ENCODE data around the gene COLEC12. TPM values are rescaled to one million over a fixed set of nuclear protein-coding genes. Genes with fewer than 3 reads are reported as not detected.

The COLEC12 gene
- total and polyA plus RNA-seq, 7 experiments from 2014 or later = 0.12 to 0.35 (median 0.19) TPM; not detected in 4

DNA sequence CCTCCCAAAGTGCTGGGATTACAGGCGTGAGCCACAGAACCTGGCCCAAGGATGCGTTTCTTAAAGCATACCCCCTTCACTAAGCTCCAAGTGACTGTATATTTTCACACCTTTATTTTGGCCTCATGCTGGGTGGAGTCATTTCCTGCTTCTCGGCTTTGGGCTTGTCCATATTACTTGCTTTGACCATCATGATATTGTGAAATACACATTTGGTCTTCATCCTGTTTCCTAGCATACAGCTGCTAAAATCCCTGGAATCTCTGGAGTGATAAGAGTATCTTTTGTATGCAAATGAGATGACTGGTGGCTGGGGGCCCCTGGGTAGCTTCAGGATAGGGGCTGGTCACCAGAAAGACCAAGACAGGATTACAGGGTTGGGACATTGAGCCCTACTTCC is 17.6 kb upstream of the COLEC12 start:
- Mint-ChIP-seq H3K27me3 (peaks cover 0 to 27% (median 13%) of the 10 kb centered on the region in 5 donors), H3K4me1 (peaks cover 0 to 11% (median 0%) of the 10 kb centered on the region in 7 donors), H3K9me3 (peaks cover 0 to 14% (median 3%) of the 10 kb centered on the region in 11 donors), H3K36me3 (peaks cover 0 to 5% (median 2%) of the 10 kb centered on the region in 5 donors), H3K4me3 (no peak overlapping the region), H3K27ac (no peak overlapping the region)
- CTCF ChIA-PET = no interaction called here
- DNase-seq (no peak), ATAC-seq (no peak)
- H3K4me1 ChIP-seq (ENCODE audit: control insufficient read depth in 2 of 2, insufficient read depth in 2 of 2, low read length in 2 of 2) = no peaks in the 10 kb centered on the region
- intact Hi-C loops (cut with micrococcal nuclease) = no loop called here
- H3K36me3 ChIP-seq (ENCODE audit: control insufficient read depth in 2 of 3, insufficient read depth in 3 of 3, low read length in 3 of 3) = no peaks in the 10 kb centered on the region
- POLR2A ChIA-PET = no interaction called here
- H3K27ac ChIP-seq (ENCODE audit: low read depth, low read length) = no peak overlapping the region
- no peaks in the 10 kb centered on the region for H3K9me3 ChIP-seq (ENCODE audit: control insufficient read depth in 2 of 3, low read length in 3 of 3)
- H3K4me3 ChIP-seq (ENCODE audit: low read length) = no peak overlapping the region
- H3K27me3 ChIP-seq (ENCODE audit: control insufficient read depth in 2 of 2, insufficient read depth in 2 of 2, low read length in 2 of 2) = no peaks in the 10 kb centered on the region

DNA sequence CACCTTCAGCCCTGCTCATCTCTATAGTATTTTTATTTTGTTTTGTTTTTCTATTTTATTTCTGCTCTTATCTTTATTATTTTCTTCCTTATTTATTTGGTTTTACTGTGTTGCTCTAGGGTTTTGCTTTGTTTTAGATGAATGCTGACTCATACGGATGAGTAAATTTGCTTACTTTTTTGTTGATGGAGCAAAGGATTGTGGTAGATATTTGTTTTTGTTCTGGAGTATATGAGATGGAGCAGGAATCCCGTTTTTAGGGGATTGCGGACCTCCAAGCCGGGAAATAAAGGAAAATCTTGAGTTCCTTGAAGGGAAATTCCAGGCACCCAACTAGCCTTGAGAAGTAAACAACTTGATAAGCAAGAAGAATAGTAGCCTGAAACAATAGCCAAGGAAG is 15.3 kb upstream of the COLEC12 start:
- CTCF ChIA-PET = no interaction called here
- Mint-ChIP-seq H3K36me3 (peaks cover 0 to 5% (median 2%) of the 10 kb centered on the region in 5 donors), H3K4me3 (no peak overlapping the region)

DNA sequence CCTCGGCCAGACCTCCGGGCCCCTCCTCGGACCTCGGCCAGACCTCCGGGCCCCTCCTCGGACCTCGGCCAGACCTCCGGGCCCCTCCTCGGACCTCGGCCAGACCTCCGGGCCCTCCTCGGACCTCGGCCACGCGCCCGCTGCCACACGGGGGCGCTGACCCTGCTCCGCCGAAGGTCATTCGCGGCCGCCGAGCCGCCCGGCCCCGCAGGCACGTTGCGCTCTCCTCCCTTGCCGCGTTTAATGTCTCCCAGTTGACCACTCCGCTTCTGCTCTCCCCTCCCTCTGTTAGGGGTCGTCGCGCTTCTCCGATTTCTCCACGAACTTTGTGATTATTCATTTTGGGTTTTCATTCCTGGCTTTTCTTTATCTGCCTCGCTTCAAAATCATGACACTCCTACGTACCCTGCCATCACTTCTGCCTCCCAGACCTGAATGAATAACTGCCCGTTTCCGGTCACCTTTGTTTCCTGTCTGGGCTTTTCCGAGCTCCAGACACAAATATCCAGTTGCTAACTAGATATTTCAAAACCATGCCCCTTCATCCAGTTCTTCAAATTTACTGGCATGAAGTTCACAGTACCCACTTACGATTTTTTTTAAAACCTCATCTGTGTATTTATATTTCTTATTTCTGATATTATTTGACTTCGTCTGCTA is 14.8 kb upstream of the COLEC12 start:
- Mint-ChIP-seq H3K36me3 (peaks cover 0 to 5% (median 2%) of the 10 kb centered on the region in 5 donors), H3K4me3 (no peak overlapping the region), H3K4me1 (peaks cover 0 to 11% (median 0%) of the 10 kb centered on the region in 7 donors), H3K27ac (peak overlapping the region in 2 of 9 donors; percentile 64 to 85), H3K9me3 (peaks cover 0 to 19% (median 5%) of the 10 kb centered on the region in 11 donors), H3K27me3 (peaks cover 0 to 18% (median 13%) of the 10 kb centered on the region in 5 donors)
- DNase-seq (no peak), ATAC-seq (no peak)
- no peaks in the 10 kb centered on the region for H3K36me3 ChIP-seq (ENCODE audit: control insufficient read depth in 2 of 3, insufficient read depth in 3 of 3, low read length in 3 of 3)
- ChIA-PET CTCF (no interaction called here), POLR2A (no interaction called here)
- no peaks in the 10 kb centered on the region for H3K4me1 ChIP-seq (ENCODE audit: control insufficient read depth in 2 of 2, insufficient read depth in 2 of 2, low read length in 2 of 2)
- H3K27me3 ChIP-seq (ENCODE audit: control insufficient read depth in 2 of 2, insufficient read depth in 2 of 2, low read length in 2 of 2) = no peaks in the 10 kb centered on the region
- intact Hi-C loops (cut with micrococcal nuclease) = no loop called here
- no peak overlapping the region for H3K27ac ChIP-seq (ENCODE audit: low read depth, low read length)
- no peak overlapping the region for H3K4me3 ChIP-seq (ENCODE audit: low read length)
- H3K9me3 ChIP-seq (ENCODE audit: control insufficient read depth in 2 of 3, low read length in 3 of 3) = no peaks in the 10 kb centered on the region

More for the DNA sequence above, 15.3 kb upstream of the COLEC12 start:
- POLR2A ChIA-PET = no interaction called here
- no peak overlapping the region for H3K4me3 ChIP-seq (ENCODE audit: low read length)
- Mint-ChIP-seq H3K27me3 (peaks cover 0 to 23% (median 13%) of the 10 kb centered on the region in 5 donors), H3K27ac (peak overlapping the region in 1 of 9 donors; percentile 85), H3K9me3 (peaks cover 0 to 19% (median 5%) of the 10 kb centered on the region in 11 donors), H3K4me1 (peaks cover 0 to 11% (median 0%) of the 10 kb centered on the region in 7 donors)
- H3K27me3 ChIP-seq (ENCODE audit: control insufficient read depth in 2 of 2, insufficient read depth in 2 of 2, low read length in 2 of 2) = no peaks in the 10 kb centered on the region
- H3K9me3 ChIP-seq (ENCODE audit: control insufficient read depth in 2 of 3, low read length in 3 of 3) = no peaks in the 10 kb centered on the region
- no peak overlapping the region for H3K27ac ChIP-seq (ENCODE audit: low read depth, low read length)
- DNase-seq (no peak), ATAC-seq (no peak)
- intact Hi-C loops (cut with micrococcal nuclease) = no loop called here
- no peaks in the 10 kb centered on the region for H3K4me1 ChIP-seq (ENCODE audit: control insufficient read depth in 2 of 2, insufficient read depth in 2 of 2, low read length in 2 of 2)
- H3K36me3 ChIP-seq (ENCODE audit: control insufficient read depth in 2 of 3, insufficient read depth in 3 of 3, low read length in 3 of 3) = no peaks in the 10 kb centered on the region

DNA sequence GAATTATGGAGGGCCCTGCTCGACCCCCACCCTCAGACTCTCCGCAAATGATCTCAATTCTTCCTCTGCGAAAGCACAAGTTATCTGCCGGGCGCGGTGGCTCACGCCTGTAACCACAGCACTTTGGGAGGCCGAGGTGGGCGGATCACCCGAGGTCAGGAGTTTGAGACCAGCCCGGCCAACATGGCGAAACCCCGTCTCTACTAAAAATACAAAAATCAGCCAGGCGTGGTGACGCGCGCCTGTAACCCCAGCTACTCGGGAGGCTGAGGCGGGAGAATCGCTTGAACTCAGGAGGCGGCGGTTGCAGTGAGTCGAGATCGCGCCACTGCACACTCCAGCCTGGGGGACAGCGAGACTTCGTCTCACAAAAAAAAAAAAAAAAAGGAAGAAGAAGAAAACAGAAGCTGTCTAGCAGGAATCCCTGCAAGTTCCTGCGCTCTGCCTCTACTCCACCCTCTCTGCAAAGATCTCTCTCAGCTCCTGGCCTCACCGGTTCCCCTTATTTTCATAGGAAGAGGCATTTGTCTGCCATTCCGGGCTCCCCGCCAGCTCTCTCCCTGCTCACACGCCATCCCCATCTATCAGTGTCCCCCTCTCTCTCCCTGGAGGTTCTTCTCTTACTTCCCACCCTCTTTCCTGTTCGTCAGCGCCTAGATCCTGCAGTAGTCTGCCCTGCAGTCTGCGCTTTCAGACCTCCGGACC is 13.5 kb upstream of the COLEC12 start:
- no peak for ATAC-seq
- Mint-ChIP-seq H3K36me3 (peaks cover 0 to 5% (median 2%) of the 10 kb centered on the region in 5 donors), H3K4me3 (no peak overlapping the region), H3K9me3 (peaks cover 0 to 19% (median 5%) of the 10 kb centered on the region in 11 donors), H3K27me3 (peaks cover 0 to 13% (median 9%) of the 10 kb centered on the region in 5 donors), H3K4me1 (peaks cover 0 to 7% (median 0%) of the 10 kb centered on the region in 7 donors), H3K27ac (peak overlapping the region in 1 of 9 donors; percentile 83)
- ChIA-PET POLR2A (no interaction called here), CTCF (no interaction called here)
- no peaks in the 10 kb centered on the region for H3K9me3 ChIP-seq (ENCODE audit: control insufficient read depth in 2 of 3, low read length in 3 of 3)
- no peak overlapping the region for H3K27ac ChIP-seq (ENCODE audit: low read depth, low read length)
- H3K4me1 ChIP-seq (ENCODE audit: control insufficient read depth in 2 of 2, insufficient read depth in 2 of 2, low read length in 2 of 2) = no peaks in the 10 kb centered on the region
- no peaks in the 10 kb centered on the region for H3K36me3 ChIP-seq (ENCODE audit: control insufficient read depth in 2 of 3, insufficient read depth in 3 of 3, low read length in 3 of 3)
- H3K4me3 ChIP-seq (ENCODE audit: low read length) = no peak overlapping the region
- H3K27me3 ChIP-seq (ENCODE audit: control insufficient read depth in 2 of 2, insufficient read depth in 2 of 2, low read length in 2 of 2) = no peaks in the 10 kb centered on the region
- DNase-seq = peak in 1 of 9 donors; percentile 15
- intact Hi-C loops (cut with micrococcal nuclease) = no loop called here

DNA sequence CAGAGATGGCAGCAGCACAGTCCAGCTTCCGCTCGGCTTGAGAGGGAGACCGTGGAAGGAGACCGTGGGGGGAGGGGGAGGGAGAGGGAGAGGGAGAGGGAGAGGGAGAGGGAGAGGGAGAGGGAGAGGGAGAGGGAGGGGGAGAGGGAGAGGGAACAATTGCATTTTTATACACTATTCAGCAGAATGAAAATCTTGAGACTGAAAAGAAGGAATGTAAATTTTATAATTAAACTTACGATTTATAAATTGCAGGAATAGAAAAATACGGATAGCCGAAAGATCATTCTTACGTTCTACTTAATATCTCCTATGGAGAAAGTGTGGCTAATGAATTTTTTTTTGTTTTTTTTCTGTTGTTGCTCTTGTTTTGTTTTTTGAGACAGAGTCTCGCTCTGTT is 12.5 kb upstream of the COLEC12 start:
- Histone ChIP-seq H3K4me1 (ENCODE audit: control insufficient read depth in 2 of 2, insufficient read depth in 2 of 2, low read length in 2 of 2) (no peaks in the 10 kb centered on the region), H3K4me3 (ENCODE audit: low read length) (no peak overlapping the region), H3K9me3 (ENCODE audit: control insufficient read depth in 2 of 3, low read length in 3 of 3) (no peaks in the 10 kb centered on the region), H3K36me3 (ENCODE audit: control insufficient read depth in 2 of 3, insufficient read depth in 3 of 3, low read length in 3 of 3) (no peaks in the 10 kb centered on the region), H3K27me3 (ENCODE audit: control insufficient read depth in 2 of 2, insufficient read depth in 2 of 2, low read length in 2 of 2) (no peaks in the 10 kb centered on the region), H3K27ac (ENCODE audit: low read depth, low read length) (no peak overlapping the region)
- ATAC-seq = no peak
- Mint-ChIP-seq H3K27ac (no peak overlapping the region), H3K4me1 (peaks cover 0 to 2% (median 0%) of the 10 kb centered on the region in 7 donors), H3K27me3 (peaks cover 0 to 13% (median 0%) of the 10 kb centered on the region in 5 donors), H3K4me3 (no peak overlapping the region), H3K36me3 (peaks cover 0 to 5% (median 0%) of the 10 kb centered on the region in 5 donors), H3K9me3 (peaks cover 0 to 19% (median 5%) of the 10 kb centered on the region in 11 donors)
- no peak for DNase-seq
- POLR2A ChIA-PET = no interaction called here
- CTCF ChIA-PET = no interaction called here
- intact Hi-C loops (cut with micrococcal nuclease) = no loop called here

DNA sequence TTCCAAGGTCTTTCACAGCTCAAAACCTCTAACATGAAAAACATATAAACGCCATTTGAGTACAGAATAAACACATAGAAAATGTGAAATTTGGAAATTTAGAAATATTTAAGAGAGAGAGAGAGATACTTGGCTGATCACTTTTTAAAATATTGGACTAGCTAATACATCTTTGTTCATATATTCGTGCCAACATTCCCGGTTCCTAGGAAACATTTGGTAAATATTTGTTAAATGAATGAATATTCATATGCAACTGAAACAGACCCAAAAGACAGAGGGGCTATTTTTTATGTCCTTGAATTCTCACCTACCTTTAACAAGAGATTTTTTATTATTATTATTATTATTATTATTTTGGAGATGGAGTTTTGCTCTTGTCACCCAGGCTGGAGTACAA is 8.3 kb upstream of the COLEC12 start:
- Histone ChIP-seq H3K27ac (ENCODE audit: low read depth, low read length) (no peak overlapping the region), H3K4me1 (ENCODE audit: control insufficient read depth in 2 of 2, insufficient read depth in 2 of 2, low read length in 2 of 2) (no peaks in the 10 kb centered on the region), H3K9me3 (ENCODE audit: control insufficient read depth in 2 of 3, low read length in 3 of 3) (no peaks in the 10 kb centered on the region), H3K27me3 (ENCODE audit: control insufficient read depth in 2 of 2, insufficient read depth in 2 of 2, low read length in 2 of 2) (no peaks in the 10 kb centered on the region), H3K4me3 (ENCODE audit: low read length) (no peak overlapping the region), H3K36me3 (ENCODE audit: control insufficient read depth in 2 of 3, insufficient read depth in 3 of 3, low read length in 3 of 3) (no peaks in the 10 kb centered on the region)
- ATAC-seq (no peak), DNase-seq (no peak)
- ChIA-PET CTCF (no interaction called here), POLR2A (no interaction called here)
- Mint-ChIP-seq H3K4me3 (no peak overlapping the region), H3K27me3 (peaks cover 3 to 17% (median 7%) of the 10 kb centered on the region in 5 donors), H3K9me3 (peaks cover 0 to 10% (median 2%) of the 10 kb centered on the region in 11 donors), H3K36me3 (no peaks in the 10 kb centered on the region), H3K4me1 (no peaks in the 10 kb centered on the region), H3K27ac (no peak overlapping the region)
- intact Hi-C loops (cut with micrococcal nuclease) = no loop called here

Data from naive thymus-derived CD4-positive, alpha-beta T cell (primary cell).